PC-3 (cell line): ENCODE results near the gene AKAP4. TPM values are rescaled to one million over a fixed set of nuclear protein-coding genes. Genes with fewer than 3 reads are reported as not detected.

Source experiments
- ATAC-seq: fragments of 200-7000 bp; cut with Tn5 transposase; 2 replicates; pipeline ENCODE4 v1.9.1; 2020; ENCODE audit warnings: mild to moderate bottlenecking, moderate library complexity
- Bru-seq: library from RNA; stranded (reverse); fragments of 400-500 nt; gene quantifications from one replicate; lab custom pipeline; 2021; lab: Mats Ljungman, UMichigan
- BruChase-seq, 2 experiments: library from RNA; stranded (reverse); fragments of 400-500 nt; gene quantifications; one replicate each; lab custom pipeline; 2021; lab: Mats Ljungman, UMichigan
- BruUV-seq: library from RNA; stranded (reverse); fragments of 400-500 nt; replicated peaks from 2 replicates; lab custom pipeline; 2021; lab: Mats Ljungman, UMichigan
- CTCF ChIA-PET: fragments of 300-600 bp; sonication (Branson Sonifier 250); formaldehyde crosslinking; loops from one replicate; lab custom pipeline; 2022; ENCODE audit warnings: antibody characterized with exemption; lab: Charles Lee
- POLR2A ChIA-PET: fragments of 300-600 bp; sonication (Branson Sonifier 250); formaldehyde crosslinking; loops from one replicate; lab custom pipeline; 2022; ENCODE audit warnings: antibody characterized with exemption; ENCODE audit not compliant: unreplicated experiment; lab: Charles Lee
- DNase-seq: peaks from one replicate; pipeline ENCODE4 v3.0.0-alpha.2; 2015
- H2AFZ ChIP-seq: fragments of 300-600 bp; sonication (generic); 2 replicates; pipeline ENCODE4 v1.6.0; 2016; ENCODE audit warnings: antibody characterized with exemption, low read length
- H3F3A ChIP-seq: fragments of 300-600 bp; sonication (generic); one replicate; pipeline ENCODE4 v1.6.0; 2017; ENCODE audit warnings: antibody characterized with exemption, low read length, control low read depth, mild to moderate bottlenecking; ENCODE audit not compliant: unreplicated experiment
- H3K27ac ChIP-seq: fragments of 300-600 bp; sonication (generic); 2 replicates; pipeline ENCODE4 v1.5.1; 2016; ENCODE audit warnings: mild to moderate bottlenecking, low read length
- H3K27me3 ChIP-seq: fragments of 300-600 bp; sonication (generic); 2 replicates; pipeline ENCODE4 v1.6.1; 2016; ENCODE audit warnings: low read length, mixed read lengths
- H3K36me3 ChIP-seq: fragments of 300-600 bp; sonication (generic); 2 replicates; pipeline ENCODE4 v1.6.1; 2016; ENCODE audit warnings: low read depth, mixed run types, low read length, mixed read lengths
- H3K4me1 ChIP-seq: fragments of 300-600 bp; sonication (generic); 2 replicates; pipeline ENCODE4 v1.5.1; 2016; ENCODE audit warnings: low read length; ENCODE audit not compliant: insufficient read depth
- H3K4me2 ChIP-seq: fragments of 300-600 bp; sonication (generic); 2 replicates; pipeline ENCODE4 v1.6.0; 2016; ENCODE audit warnings: low read length
- H3K4me3 ChIP-seq: fragments of 300-600 bp; sonication (generic); 2 replicates; pipeline ENCODE4 v1.5.1; 2016; ENCODE audit warnings: mild to moderate bottlenecking, low read length, mixed read lengths
- H3K79me2 ChIP-seq: fragments of 300-600 bp; sonication (generic); 2 replicates; pipeline ENCODE4 v1.6.1; 2017; ENCODE audit warnings: low read length, mixed read lengths
- H3K9ac ChIP-seq: fragments of 300-600 bp; sonication (generic); 2 replicates; pipeline ENCODE4 v1.6.0; 2016; ENCODE audit warnings: mild to moderate bottlenecking, low read length
- H3K9me2 ChIP-seq: fragments of 300-600 bp; sonication (generic); replicated peaks from 2 replicates; pipeline ENCODE4 v1.6.1; 2016; ENCODE audit warnings: mixed run types, low read length, mixed read lengths
- H3K9me3 ChIP-seq: fragments of 300-600 bp; sonication (generic); 2 replicates; pipeline ENCODE4 v1.6.1; 2016; ENCODE audit warnings: low read length, mixed read lengths
- H4K20me1 ChIP-seq: fragments of 300-600 bp; sonication (generic); 2 replicates; pipeline ENCODE4 v1.6.1; 2016; ENCODE audit warnings: low read length, mixed read lengths
- CTCF ChIP-seq: fragments of 300-600 bp; sonication (generic); conservative IDR thresholded peaks from 2 replicates; pipeline ENCODE4 v1.5.1; 2017; ENCODE audit warnings: antibody characterized with exemption, low read depth, mild to moderate bottlenecking, low read length
- EZH2 ChIP-seq: fragments of 300-600 bp; sonication (generic); IDR thresholded peaks from one replicate; pipeline ENCODE4 v1.6.1; 2017; ENCODE audit warnings: antibody characterized with exemption, mild to moderate bottlenecking, low read length; ENCODE audit not compliant: unreplicated experiment
- EZH2phosphoT487 ChIP-seq: fragments of 300-600 bp; sonication (generic); IDR thresholded peaks from 2 replicates; pipeline ENCODE4 v1.6.1; 2018; ENCODE audit warnings: mild to moderate bottlenecking, antibody characterized with exemption, low read length, borderline replicate concordance
- intact Hi-C: fragments of 100-400 bp; cut with micrococcal nuclease; formaldehyde crosslinking; loops from 2 replicates; pipeline ENCODE4 v1.9.0; 2023
- long read RNA-seq: library from polyadenylated mRNA; unstranded; transcript quantifications from one replicate; pipeline ENCODE4 v2.0.0, GENCODE V29; 2021; ENCODE audit not compliant: unreplicated experiment
- total RNA-seq: library from RNA; depleted of rRNA; stranded (reverse); fragments of >200 nt; gene quantifications from 2 replicates; pipeline ENCODE4 v1.2.3, GENCODE V29; 2014; rRNA removed

AKAP4 gene, protein sequence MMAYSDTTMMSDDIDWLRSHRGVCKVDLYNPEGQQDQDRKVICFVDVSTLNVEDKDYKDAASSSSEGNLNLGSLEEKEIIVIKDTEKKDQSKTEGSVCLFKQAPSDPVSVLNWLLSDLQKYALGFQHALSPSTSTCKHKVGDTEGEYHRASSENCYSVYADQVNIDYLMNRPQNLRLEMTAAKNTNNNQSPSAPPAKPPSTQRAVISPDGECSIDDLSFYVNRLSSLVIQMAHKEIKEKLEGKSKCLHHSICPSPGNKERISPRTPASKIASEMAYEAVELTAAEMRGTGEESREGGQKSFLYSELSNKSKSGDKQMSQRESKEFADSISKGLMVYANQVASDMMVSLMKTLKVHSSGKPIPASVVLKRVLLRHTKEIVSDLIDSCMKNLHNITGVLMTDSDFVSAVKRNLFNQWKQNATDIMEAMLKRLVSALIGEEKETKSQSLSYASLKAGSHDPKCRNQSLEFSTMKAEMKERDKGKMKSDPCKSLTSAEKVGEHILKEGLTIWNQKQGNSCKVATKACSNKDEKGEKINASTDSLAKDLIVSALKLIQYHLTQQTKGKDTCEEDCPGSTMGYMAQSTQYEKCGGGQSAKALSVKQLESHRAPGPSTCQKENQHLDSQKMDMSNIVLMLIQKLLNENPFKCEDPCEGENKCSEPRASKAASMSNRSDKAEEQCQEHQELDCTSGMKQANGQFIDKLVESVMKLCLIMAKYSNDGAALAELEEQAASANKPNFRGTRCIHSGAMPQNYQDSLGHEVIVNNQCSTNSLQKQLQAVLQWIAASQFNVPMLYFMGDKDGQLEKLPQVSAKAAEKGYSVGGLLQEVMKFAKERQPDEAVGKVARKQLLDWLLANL
- total RNA-seq (not detected in 2 replicates), Bru-seq, nascent RNA (not detected), BruChase-seq, experiment 1, labeled RNA remaining after a 6-hour chase (not detected), BruChase-seq, experiment 2, labeled RNA remaining after a 2-hour chase (percentile 7 among the genes with signal in this experiment)
- long read RNA-seq = 0 reads

- ATAC-seq = no peak
- no peak within 1 kb of the TSS for H2AFZ ChIP-seq
- H4K20me1 ChIP-seq = no peaks in the 10 kb centered on the region
- no peaks in the 10 kb centered on the region for H3K9me2 ChIP-seq
- H3K36me3 ChIP-seq = no peaks in the 10 kb centered on the region
- H3K4me2 ChIP-seq = no peak within 1 kb of the TSS
- H3K9me3 ChIP-seq = no peaks in the 10 kb centered on the region
- no peak within 1 kb of the TSS for H3K4me3 ChIP-seq
- BruUV-seq = no TSS peak
- POLR2A ChIA-PET = no interaction called here
- CTCF ChIA-PET = no interaction called here
- peaks cover 15% of the 10 kb centered on the region for H3K4me1 ChIP-seq
- intact Hi-C loops = loop anchor here (5.0 kb wide), 1 partner anchor 324 kb away; the partner anchor contains the start of gene USP27X
- H3K27me3 ChIP-seq = no peaks in the 10 kb centered on the region
- H3K9ac ChIP-seq = no peak within 1 kb of the TSS
- H3F3A ChIP-seq = no peaks in the 10 kb centered on the region
- no peak within 1 kb of the TSS for H3K27ac ChIP-seq
- TF ChIP-seq EZH2 = no peak
- no peak for DNase-seq
- no peaks in the 10 kb centered on the region for H3K79me2 ChIP-seq
These were observed at the start of gene AKAP4 for GRCh38 chrX:50200907-50201306. TSS of gene AKAP4 (minus strand) at chrX:50201007. CDS start at chrX:50200889, 118 bp downstream.

- Histone ChIP-seq H3K9me2 (no peaks in the 10 kb centered on the region), H3K9me3 (no peaks in the 10 kb centered on the region), H3F3A (no peaks in the 10 kb centered on the region), H3K79me2 (no peaks in the 10 kb centered on the region), H2AFZ (no peak overlapping the region), H3K4me1 (no peaks in the 10 kb centered on the region), H3K27ac (no peak overlapping the region), H3K4me3 (no peak overlapping the region), H3K36me3 (no peaks in the 10 kb centered on the region), H4K20me1 (no peaks in the 10 kb centered on the region), H3K9ac (no peak overlapping the region), H3K4me2 (no peak overlapping the region), H3K27me3 (no peaks in the 10 kb centered on the region)
- DNase-seq (peak; percentile 22), ATAC-seq (no peak)
- intact Hi-C loops = no loop called here
- no TSS peak for BruUV-seq
- ChIA-PET CTCF (no interaction called here), POLR2A (no interaction called here)
- TF ChIP-seq EZH2 (no peak), CTCF (peak; percentile 37; the same call in 1 of the 2 replicates), EZH2phosphoT487 (no peak)
These were observed 10.7 kb upstream of the AKAP4 start for GRCh38 chrX:50211510-50211909.

GRCh38 chrX:50206753-50207152, 5.9 kb upstream of the AKAP4 start:
- TF ChIP-seq EZH2phosphoT487 (no peak), CTCF (no peak), EZH2 (no peak)
- ChIA-PET POLR2A (no interaction called here), CTCF (no interaction called here)
- intact Hi-C loops = no loop called here
- DNase-seq (no peak), ATAC-seq (no peak)
- H3K27ac ChIP-seq = no peak overlapping the region
- H3K4me1 ChIP-seq = peaks cover 15% of the 10 kb centered on the region
- no peaks in the 10 kb centered on the region for H3K27me3 ChIP-seq
- H3K9me3 ChIP-seq = no peaks in the 10 kb centered on the region
- no peaks in the 10 kb centered on the region for H3F3A ChIP-seq
- H3K36me3 ChIP-seq = no peaks in the 10 kb centered on the region
- no peaks in the 10 kb centered on the region for H3K79me2 ChIP-seq
- no peak overlapping the region for H3K4me3 ChIP-seq
- no peak overlapping the region for H3K9ac ChIP-seq
- no peak overlapping the region for H3K4me2 ChIP-seq
- H2AFZ ChIP-seq = no peak overlapping the region
- no TSS peak for BruUV-seq
- no peaks in the 10 kb centered on the region for H4K20me1 ChIP-seq
- H3K9me2 ChIP-seq = no peaks in the 10 kb centered on the region
